Measurements from ENCODE around the gene BARHL1. TPM values are rescaled to one million over a fixed set of nuclear protein-coding genes. Genes with fewer than 3 reads are reported as not detected.

BARHL1 gene
- total and polyA plus RNA-seq, 2 of the 13 experiments (the other 11 are each of a cell fraction or from before 2014, with no cell fraction given): not detected

DNA sequence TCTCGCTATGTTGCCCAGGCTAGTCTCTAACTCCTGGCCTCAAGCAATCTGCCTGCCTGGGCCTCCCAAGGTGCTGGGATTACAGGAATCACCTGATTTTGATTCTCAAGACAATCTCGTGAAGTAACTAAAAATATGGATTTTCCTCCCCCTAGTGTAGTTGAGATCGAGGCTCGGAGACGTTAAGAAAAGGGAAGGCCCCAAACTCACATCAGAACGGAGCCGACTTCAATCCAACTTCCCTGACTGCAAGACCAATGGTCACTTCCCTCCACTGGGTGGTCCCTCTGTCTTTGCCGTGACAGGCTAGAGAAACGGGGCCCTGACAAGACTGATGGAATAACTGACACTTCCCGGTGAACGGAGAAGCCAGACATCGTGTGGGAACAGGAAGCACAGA lies 28.3 kb downstream of the BARHL1 start (continued):
- TF ChIP-seq KLF13 (CRISPR knock-in tag; IDR thresholded peaks at IDR 0.05): no peak

DNA sequence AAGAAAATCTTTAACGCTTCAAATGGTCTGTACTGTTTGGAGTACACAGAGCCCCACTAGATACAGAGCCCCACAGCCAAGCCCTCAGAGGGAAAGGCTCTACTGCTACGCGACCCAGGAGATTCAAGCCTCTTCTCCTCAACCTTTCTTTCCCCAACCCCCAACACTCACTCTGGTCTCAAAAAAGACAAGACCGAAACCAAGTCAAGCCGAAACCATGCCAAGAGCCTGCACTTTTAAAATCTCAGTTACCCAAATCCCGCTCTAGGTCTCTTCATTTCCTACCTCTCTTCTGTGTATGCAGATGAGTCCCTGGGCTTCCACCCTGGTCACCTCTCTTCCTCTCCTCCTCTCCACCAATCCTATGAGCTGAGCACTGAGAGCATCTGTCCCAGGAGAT lies 31.9 kb downstream of the BARHL1 start:
- no peaks in the 10 kb centered on the region for H3K79me2 ChIP-seq (ENCODE audit: insufficient read depth, low read length)
- no peaks in the 10 kb centered on the region for H3K4me1 ChIP-seq (ENCODE audit: insufficient read depth, low read length)
- no peak overlapping the region for H3K9ac ChIP-seq (ENCODE audit: insufficient read depth, low read depth, low read length)
- no peak overlapping the region for H3K4me2 ChIP-seq (ENCODE audit: low read depth, low read length)
- H3K9me3 ChIP-seq (ENCODE audit: low read length): no peaks in the 10 kb centered on the region
- H3K36me3 ChIP-seq (replicated peaks in 1 of 2; ENCODE audit: control insufficient read depth in 1 of 2, insufficient read depth in 2 of 2, low read length in 2 of 2): peaks cover 27 to 73% of the 10 kb centered on the region in 2 experiments
- no TSS peak for BruUV-seq (replicated peaks)
- 82% methylated on average over 6 of the region's 6 CpGs for WGBS (ENCODE audit: low lambda C conversion rate)
- TF ChIP-seq MYPOP (CRISPR knock-in tag; IDR thresholded peaks at IDR 0.05) (no peak), HOXD1 (CRISPR knock-in tag; IDR thresholded peaks at IDR 0.05) (no peak), KAT2B (IDR thresholded peaks at IDR 0.05; ENCODE audit: borderline replicate concordance, low read depth, low read length) (no peak), ZBTB42 (CRISPR knock-in tag; IDR thresholded peaks at IDR 0.05) (no peak), KLF15 (CRISPR knock-in tag; IDR thresholded peaks at IDR 0.05; ENCODE audit: borderline replicate concordance) (no peak), ZNF652 (CRISPR knock-in tag; IDR thresholded peaks at IDR 0.05; ENCODE audit: borderline replicate concordance, low read depth) (no peak), SAP130 (CRISPR knock-in tag; IDR thresholded peaks at IDR 0.05; ENCODE audit: low read depth) (no peak), ZNF550 (CRISPR knock-in tag; IDR thresholded peaks at IDR 0.05; ENCODE audit: borderline replicate concordance) (no peak), ADNP (CRISPR knock-in tag; IDR thresholded peaks at IDR 0.05) (no peak), ZNF572 (CRISPR knock-in tag; IDR thresholded peaks at IDR 0.05) (no peak), DZIP1 (CRISPR knock-in tag; IDR thresholded peaks at IDR 0.05) (no peak), TARDBP (CRISPR knock-in tag; IDR thresholded peaks at IDR 0.05) (no peak), SETDB1 (CRISPR knock-in tag; IDR thresholded peaks at IDR 0.05; ENCODE audit: borderline replicate concordance) (no peak), ZNF264 (CRISPR knock-in tag; IDR thresholded peaks at IDR 0.05) (no peak), RARG (CRISPR knock-in tag; IDR thresholded peaks at IDR 0.05; ENCODE audit: low read depth) (no peak)
- TF ChIP-seq, protein P1, sequence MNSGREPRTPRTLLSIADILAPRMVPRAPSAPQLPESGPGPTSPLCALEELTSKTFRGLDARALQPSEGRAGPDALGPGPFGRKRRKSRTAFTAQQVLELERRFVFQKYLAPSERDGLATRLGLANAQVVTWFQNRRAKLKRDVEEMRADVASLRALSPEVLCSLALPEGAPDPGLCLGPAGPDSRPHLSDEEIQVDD (CRISPR knock-in tag; IDR thresholded peaks at IDR 0.05; ENCODE audit: borderline replicate concordance): no peak
- TF ChIP-seq, protein P2, sequence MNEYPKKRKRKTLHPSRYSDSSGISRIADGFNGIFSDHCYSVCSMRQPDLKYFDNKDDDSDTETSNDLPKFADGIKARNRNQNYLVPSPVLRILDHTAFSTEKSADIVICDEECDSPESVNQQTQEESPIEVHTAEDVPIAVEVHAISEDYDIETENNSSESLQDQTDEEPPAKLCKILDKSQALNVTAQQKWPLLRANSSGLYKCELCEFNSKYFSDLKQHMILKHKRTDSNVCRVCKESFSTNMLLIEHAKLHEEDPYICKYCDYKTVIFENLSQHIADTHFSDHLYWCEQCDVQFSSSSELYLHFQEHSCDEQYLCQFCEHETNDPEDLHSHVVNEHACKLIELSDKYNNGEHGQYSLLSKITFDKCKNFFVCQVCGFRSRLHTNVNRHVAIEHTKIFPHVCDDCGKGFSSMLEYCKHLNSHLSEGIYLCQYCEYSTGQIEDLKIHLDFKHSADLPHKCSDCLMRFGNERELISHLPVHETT (CRISPR knock-in tag; conservative IDR thresholded peaks at IDR 0.05): no peak
- intact Hi-C loops (cut with micrococcal nuclease; ENCODE audit: unreplicated experiment) (no loop called here), in situ Hi-C loops (cut with HindIII; ENCODE audit: extremely low pct_ligation_motif_present, low pct_unique_long_range_greater_than_20kb) (no loop called here)
- no peak overlapping the region for H3K4me3 ChIP-seq (replicated peaks in 1 of 3; ENCODE audit: insufficient read depth in 1 of 3, low read depth in 2 of 3, low read length in 3 of 3)
- FAIRE-seq (no peak), DNase-seq (ENCODE audit: low spot score) (no peak), ATAC-seq (no peak)
- POLR2A ChIA-PET: no interaction called here
- CTCF ChIA-PET (ENCODE audit: low intra/inter-chr PET ratio, low total read pairs): no interaction called here
- H3K27ac ChIP-seq (ENCODE audit: extremely low read length, insufficient read depth, low read length): no peak overlapping the region
- H4K20me1 ChIP-seq (ENCODE audit: insufficient read depth, low read length): no peaks in the 10 kb centered on the region
- H2AFZ ChIP-seq (ENCODE audit: low read length): no peak overlapping the region
- H3K27me3 ChIP-seq (ENCODE audit: control insufficient read depth in 1 of 2, insufficient read depth in 2 of 2, low read length in 2 of 2): no peaks in the 10 kb centered on the region

All from HepG2 (cell line).